Liver (tissue), 3 donors: ENCODE data around the gene CACNG6.

Experiments used
- CTCF ChIP-seq: fragments of 150-350 bp; IDR thresholded peaks from 2 replicates; pipeline ENCODE4 v1.5.1; 2017; ENCODE audit warnings: improper control_type of control experiment, low read depth, low read length; ENCODE audit not compliant: missing input control
- TAF1 ChIP-seq: conservative IDR thresholded peaks from 2 replicates; pipeline ENCODE4 v1.6.1; 2016; ENCODE audit warnings: antibody characterized with exemption, mild to moderate bottlenecking
- donor health status: healthy.
- donor health status: healthy.

GRCh38 chr19:53988981-53989380 is 2.5 kb upstream of the CACNG6 start:
- TF ChIP-seq CTCF: no peak
- no peak for TF ChIP-seq TAF1
